Activated CD4-positive, alpha-beta T cell treated with anti-CD3 and anti-CD28 coated beads, Interleukin-2, amount 10 ng/mL, durations not matched to agents 24 days and 14 days (primary cell): ENCODE data around the gene ABRAXAS1. TPM values are rescaled to one million over a fixed set of nuclear protein-coding genes. Genes with fewer than 3 reads are reported as not detected.

ENCODE experiments used
- DNase-seq: peaks from one replicate; pipeline ENCODE4 v3.0.0; 2022
- H3K27ac Mint-ChIP-seq: one replicate; pipeline ENCODE4 v1.8.0; 2022; ENCODE audit warnings: mild to moderate bottlenecking, mixed read lengths
- H3K27me3 Mint-ChIP-seq: one replicate; pipeline ENCODE4 v1.8.0; 2022; ENCODE audit warnings: mixed read lengths
- H3K36me3 Mint-ChIP-seq: one replicate; pipeline ENCODE4 v1.8.0; 2022; ENCODE audit warnings: low read depth, mild to moderate bottlenecking, mixed read lengths
- H3K4me1 Mint-ChIP-seq: one replicate; pipeline ENCODE4 v1.8.0; 2021; ENCODE audit warnings: mixed read lengths
- H3K4me3 Mint-ChIP-seq: one replicate; pipeline ENCODE4 v1.8.0; 2022; ENCODE audit warnings: mild to moderate bottlenecking, moderate library complexity, mixed read lengths
- H3K9me3 Mint-ChIP-seq: one replicate; pipeline ENCODE4 v1.8.0; 2021; ENCODE audit warnings: mixed read lengths
- intact Hi-C: fragments of 100-400 bp; cut with micrococcal nuclease; formaldehyde crosslinking; loops from one replicate; pipeline ENCODE4 v1.15.1; 2023
- total RNA-seq: library from RNA; stranded (reverse); gene quantifications from 2 replicates; pipeline ENCODE4 v1.2.3, GENCODE V29; 2022

Gene ABRAXAS1
- total RNA-seq, 1 donor from 2014 or later: 10.4 TPM

GRCh38 chr4:83489711-83490326 lies 4.9 kb upstream of the ABRAXAS1 start:
- DNase-seq: no peak
- no peaks in the 10 kb centered on the region for H3K36me3 Mint-ChIP-seq
- no peaks in the 10 kb centered on the region for H3K9me3 Mint-ChIP-seq
- H3K27me3 Mint-ChIP-seq: peaks cover 3% of the 10 kb centered on the region
- no peak overlapping the region for H3K27ac Mint-ChIP-seq
- H3K4me3 Mint-ChIP-seq: no peak overlapping the region
- H3K4me1 Mint-ChIP-seq: peaks cover 4% of the 10 kb centered on the region
- intact Hi-C loops: loop anchor here (10.0 kb wide), 1 partner anchor 1115 kb away; the partner anchor contains the start of gene HNRNPD

DNA sequence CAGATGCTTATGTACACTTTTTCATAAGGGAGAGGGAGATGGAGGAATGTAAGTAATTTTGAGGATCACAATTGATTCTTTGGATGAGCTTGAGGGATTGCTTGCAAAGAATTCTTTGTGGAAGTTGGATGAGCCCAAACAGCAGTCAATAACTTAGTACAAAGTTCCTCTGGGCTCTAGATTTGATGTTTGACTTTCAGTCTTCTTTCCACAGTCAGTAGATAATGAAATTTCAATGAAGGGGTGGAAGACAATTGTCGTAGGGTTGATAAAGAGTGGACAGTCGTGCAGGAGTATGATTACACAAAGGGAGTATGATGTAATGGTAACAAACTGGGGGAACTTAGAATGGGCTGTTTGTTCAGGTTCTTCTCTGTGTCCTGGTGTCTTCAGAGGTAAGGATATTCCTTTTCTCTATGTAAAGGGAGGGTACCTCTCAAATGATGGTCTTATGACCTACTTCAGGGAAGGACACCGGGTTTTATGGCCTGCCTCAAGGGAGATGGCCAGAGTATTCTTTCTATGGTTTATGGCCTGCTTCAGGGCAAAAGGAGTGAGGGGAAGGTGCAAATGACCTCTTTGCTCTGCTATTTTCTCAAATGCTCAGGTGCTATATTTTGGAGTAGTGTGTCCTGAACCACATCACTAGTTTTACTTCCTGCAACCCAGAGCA lies 1.7 kb upstream of the ABRAXAS1 start:
- Mint-ChIP-seq H3K27me3 (no peaks in the 10 kb centered on the region), H3K27ac (no peak overlapping the region), H3K4me1 (peaks cover 7% of the 10 kb centered on the region), H3K4me3 (no peak overlapping the region), H3K36me3 (peaks cover 2% of the 10 kb centered on the region), H3K9me3 (no peaks in the 10 kb centered on the region)
- intact Hi-C loops: loop anchor here (10.0 kb wide), 1 partner anchor 1112 kb away; the partner anchor contains the start of gene HNRNPD
- DNase-seq: no peak

GRCh38 chr4:83473966-83474365 lies 10.9 kb downstream of the ABRAXAS1 start:
- Mint-ChIP-seq H3K9me3 (no peaks in the 10 kb centered on the region), H3K4me1 (no peaks in the 10 kb centered on the region), H3K27ac (no peak overlapping the region), H3K27me3 (no peaks in the 10 kb centered on the region), H3K36me3 (peaks cover 14% of the 10 kb centered on the region), H3K4me3 (no peak overlapping the region)
- peak; percentile 34 for DNase-seq
- intact Hi-C loops: no loop called here

- no peak for DNase-seq
- no peak overlapping the region for H3K27ac Mint-ChIP-seq
- H3K27me3 Mint-ChIP-seq: no peaks in the 10 kb centered on the region
- no peaks in the 10 kb centered on the region for H3K4me1 Mint-ChIP-seq
- intact Hi-C loops: no loop called here
- peaks cover 16% of the 10 kb centered on the region for H3K36me3 Mint-ChIP-seq
- no peaks in the 10 kb centered on the region for H3K9me3 Mint-ChIP-seq
- H3K4me3 Mint-ChIP-seq: no peak overlapping the region
Measured at GRCh38 chr4:83473423-83473822, 11.5 kb downstream of the ABRAXAS1 start.

DNA sequence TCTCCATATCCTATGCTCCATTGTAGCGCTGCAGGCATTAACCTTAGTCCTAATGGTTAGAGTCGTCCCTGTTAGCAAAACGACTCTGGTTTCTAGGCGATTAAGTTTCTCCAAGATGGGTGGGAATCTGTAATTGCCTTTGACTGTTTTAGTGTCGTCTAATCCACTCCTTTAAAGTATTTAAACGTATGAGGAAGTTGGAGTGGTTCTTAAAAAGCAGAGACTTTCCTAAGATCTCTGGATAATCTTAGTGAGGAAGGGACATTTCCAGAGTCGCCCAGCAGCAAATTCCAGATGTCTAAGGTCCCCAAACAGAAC lies 28.8 kb downstream of the ABRAXAS1 start:
- H3K4me1 Mint-ChIP-seq: peaks cover 26% of the 10 kb centered on the region
- H3K27me3 Mint-ChIP-seq: no peaks in the 10 kb centered on the region
- peak overlapping the region; percentile 100 for H3K27ac Mint-ChIP-seq
- H3K4me3 Mint-ChIP-seq: peak overlapping the region; percentile 99
- no peaks in the 10 kb centered on the region for H3K9me3 Mint-ChIP-seq
- DNase-seq: no peak
- peaks cover 53% of the 10 kb centered on the region for H3K36me3 Mint-ChIP-seq
- intact Hi-C loops: loop anchor here (1.0 to 5.0 kb wide), 3 partner anchors 344 to 1084 kb away; partner anchors contain the start of genes HNRNPD and PLAC8

- peaks cover 26% of the 10 kb centered on the region for H3K4me1 Mint-ChIP-seq
- H3K27me3 Mint-ChIP-seq: no peaks in the 10 kb centered on the region
- DNase-seq: peak; percentile 98
- H3K36me3 Mint-ChIP-seq: peaks cover 54% of the 10 kb centered on the region
- H3K27ac Mint-ChIP-seq: peak within 1 kb of the TSS; percentile 100
- H3K4me3 Mint-ChIP-seq: peak within 1 kb of the TSS; percentile 99
- intact Hi-C loops: loop anchor here (1.0 to 5.0 kb wide), 10 partner anchors 30 to 1083 kb away; partner anchors contain the start of genes ABRAXAS1, COQ2, HNRNPD and PLAC8
- no peaks in the 10 kb centered on the region for H3K9me3 Mint-ChIP-seq
Measured at GRCh38 chr4:83455281-83456183, 29.4 kb downstream of the ABRAXAS1 start, which contains the start of the genes HELQ and MRPS18C. TSS of gene HELQ (minus strand) at chr4:83455823. CDS start at chr4:83455693, 130 bp downstream. TSS of gene MRPS18C (plus strand) at chr4:83456058. CDS start at chr4:83456078, 20 bp downstream.

DNA sequence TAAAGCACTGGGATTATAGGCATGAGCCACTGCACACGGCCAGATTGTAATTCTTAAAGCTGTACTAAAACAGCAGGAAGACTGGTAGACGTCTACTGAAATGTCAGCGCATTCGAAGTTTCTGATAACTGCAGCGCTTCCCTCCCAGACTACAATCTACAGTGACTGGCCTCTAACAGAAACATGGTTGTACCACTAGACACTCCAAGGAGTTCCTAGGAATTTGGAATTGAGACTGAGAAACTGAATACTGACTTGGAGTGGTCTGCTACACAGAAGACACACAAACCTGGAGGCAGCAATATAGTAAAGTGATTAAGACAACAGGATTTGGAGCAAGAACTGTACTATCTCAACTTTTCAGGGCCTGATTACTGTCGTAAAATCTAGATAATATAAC lies 30.2 kb downstream of the ABRAXAS1 start:
- no peaks in the 10 kb centered on the region for H3K9me3 Mint-ChIP-seq
- peak overlapping the region; percentile 99 for H3K4me3 Mint-ChIP-seq
- peaks cover 26% of the 10 kb centered on the region for H3K4me1 Mint-ChIP-seq
- H3K27ac Mint-ChIP-seq: peak overlapping the region; percentile 100
- H3K36me3 Mint-ChIP-seq: peaks cover 51% of the 10 kb centered on the region
- no peaks in the 10 kb centered on the region for H3K27me3 Mint-ChIP-seq
- DNase-seq: peak; percentile 65
- intact Hi-C loops: loop anchor here (1.0 to 5.0 kb wide), 9 partner anchors 31 to 1082 kb away; partner anchors contain the start of genes ABRAXAS1, COQ2, HNRNPD and PLAC8

DNA sequence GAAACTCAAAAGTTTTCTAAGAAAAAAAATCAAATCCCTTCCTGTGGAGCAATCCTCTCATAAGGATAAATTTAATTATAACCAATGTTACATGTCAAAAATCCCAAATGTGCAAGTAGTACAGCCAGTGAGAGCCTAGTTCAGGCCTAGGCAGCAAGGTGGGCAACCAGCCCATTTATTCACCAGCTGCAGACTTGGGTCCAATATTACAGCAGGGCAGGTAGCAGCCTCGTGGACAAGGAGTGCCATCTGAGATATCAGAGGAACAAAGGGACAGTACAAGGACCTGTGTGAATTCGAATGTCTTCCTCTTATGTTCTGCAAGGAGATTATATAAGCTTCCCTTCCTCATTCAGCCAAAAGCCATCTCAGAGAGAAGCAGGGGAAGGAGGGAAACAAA lies 35.9 kb downstream of the ABRAXAS1 start:
- H3K27me3 Mint-ChIP-seq: no peaks in the 10 kb centered on the region
- H3K27ac Mint-ChIP-seq: no peak overlapping the region
- no peak for DNase-seq
- no peak overlapping the region for H3K4me3 Mint-ChIP-seq
- peaks cover 30% of the 10 kb centered on the region for H3K36me3 Mint-ChIP-seq
- intact Hi-C loops: no loop called here
- H3K9me3 Mint-ChIP-seq: no peaks in the 10 kb centered on the region
- peaks cover 3% of the 10 kb centered on the region for H3K4me1 Mint-ChIP-seq

DNA sequence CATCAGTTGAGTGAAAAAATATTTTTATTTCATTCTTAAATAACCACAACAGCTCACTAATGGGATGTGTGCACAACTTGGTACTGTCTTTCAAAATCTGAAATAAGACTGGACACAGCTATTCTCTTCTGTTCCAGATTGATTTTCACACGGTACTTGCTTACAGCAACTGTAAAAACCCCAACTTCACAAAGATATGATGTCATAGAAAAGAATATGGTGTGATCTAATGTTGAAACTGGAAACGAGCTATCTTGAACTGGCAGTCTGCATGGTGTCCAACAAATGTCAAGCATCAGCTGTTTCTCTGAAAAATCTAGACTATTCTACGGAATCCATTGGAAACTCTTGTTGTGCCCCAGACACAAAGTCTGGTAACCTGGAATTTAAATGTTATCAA lies 44.0 kb downstream of the ABRAXAS1 start:
- H3K9me3 Mint-ChIP-seq: no peaks in the 10 kb centered on the region
- no peaks in the 10 kb centered on the region for H3K4me1 Mint-ChIP-seq
- DNase-seq: no peak
- H3K4me3 Mint-ChIP-seq: no peak overlapping the region
- H3K27me3 Mint-ChIP-seq: no peaks in the 10 kb centered on the region
- peaks cover 25% of the 10 kb centered on the region for H3K36me3 Mint-ChIP-seq
- intact Hi-C loops: no loop called here
- no peak overlapping the region for H3K27ac Mint-ChIP-seq

- Mint-ChIP-seq H3K27ac (no peak overlapping the region), H3K9me3 (no peaks in the 10 kb centered on the region), H3K4me3 (no peak overlapping the region), H3K4me1 (no peaks in the 10 kb centered on the region), H3K36me3 (peaks cover 28% of the 10 kb centered on the region), H3K27me3 (no peaks in the 10 kb centered on the region)
- intact Hi-C loops: no loop called here
- no peak for DNase-seq
Measured at GRCh38 chr4:83440148-83440814, 44.6 kb downstream of the ABRAXAS1 start.

GRCh38 chr4:83438719-83439118 lies 46.2 kb downstream of the ABRAXAS1 start:
- Mint-ChIP-seq H3K4me1 (no peaks in the 10 kb centered on the region), H3K36me3 (peaks cover 24% of the 10 kb centered on the region), H3K27ac (no peak overlapping the region)

DNA sequence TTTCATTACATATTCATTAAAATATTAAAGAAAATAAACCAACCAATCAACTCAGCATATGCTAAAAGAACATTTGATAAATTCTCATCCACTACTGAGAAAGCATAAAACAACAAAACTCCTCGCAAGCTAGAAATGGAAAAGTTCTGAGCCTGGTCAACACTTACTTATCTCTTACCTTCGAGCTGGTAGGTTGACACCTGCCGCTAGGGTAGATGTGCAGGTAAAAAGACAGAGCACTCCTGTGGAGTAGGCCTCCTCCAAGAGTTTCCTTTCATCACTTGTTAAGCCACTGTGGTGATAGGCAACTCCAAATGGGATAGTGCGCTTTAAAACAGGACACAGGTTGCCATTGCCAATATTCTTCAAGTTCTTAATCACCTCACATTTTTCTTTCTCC lies 48.2 kb downstream of the ABRAXAS1 start:
- Mint-ChIP-seq H3K27me3 (no peaks in the 10 kb centered on the region), H3K9me3 (no peaks in the 10 kb centered on the region), H3K36me3 (peaks cover 20% of the 10 kb centered on the region), H3K27ac (no peak overlapping the region), H3K4me3 (no peak overlapping the region), H3K4me1 (no peaks in the 10 kb centered on the region)
- intact Hi-C loops: no loop called here
- DNase-seq: no peak

More at GRCh38 chr4:83438719-83439118, 46.2 kb downstream of the ABRAXAS1 start:
- intact Hi-C loops: no loop called here
- no peaks in the 10 kb centered on the region for H3K9me3 Mint-ChIP-seq
- no peaks in the 10 kb centered on the region for H3K27me3 Mint-ChIP-seq
- no peak for DNase-seq
- H3K4me3 Mint-ChIP-seq: no peak overlapping the region

DNA sequence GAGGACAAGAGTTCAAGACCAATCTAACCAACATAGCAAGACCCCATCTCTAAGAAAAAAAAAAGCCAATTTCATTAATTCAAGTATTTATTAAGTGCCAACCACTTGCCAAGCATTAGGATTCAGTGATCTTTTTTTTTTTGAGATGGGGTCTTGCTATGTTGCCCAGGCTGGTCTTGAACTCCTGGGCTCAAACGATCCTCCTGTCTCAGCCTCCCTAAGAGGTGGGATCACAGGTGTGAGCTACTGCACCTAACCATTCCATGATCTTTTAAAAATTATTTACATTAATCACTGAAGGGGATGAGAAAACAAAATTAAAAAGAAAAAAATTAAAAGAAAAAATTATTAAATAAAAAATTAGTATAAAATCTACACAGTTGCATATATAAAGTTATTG lies 53.7 kb downstream of the ABRAXAS1 start:
- peaks cover under 1% of the 10 kb centered on the region for H3K4me1 Mint-ChIP-seq
- intact Hi-C loops: no loop called here
- H3K9me3 Mint-ChIP-seq: no peaks in the 10 kb centered on the region
- H3K4me3 Mint-ChIP-seq: no peak overlapping the region
- H3K27ac Mint-ChIP-seq: no peak overlapping the region
- peaks cover 28% of the 10 kb centered on the region for H3K36me3 Mint-ChIP-seq
- no peak for DNase-seq
- H3K27me3 Mint-ChIP-seq: no peaks in the 10 kb centered on the region
